GM19372 (cell line): ENCODE measurements around the gene BIVM.
"Not testable (repeated sequence)": the region's sequence is repeated elsewhere in the genome, so short reads cannot be mapped to it uniquely, and the experiment has no call there.

Experiments
- ATAC-seq: cut with Tn5 transposase; IDR thresholded peaks from one replicate; pipeline ENCODE4 v1.9.1; 2021; ENCODE audit warnings: mild to moderate bottlenecking, low read depth, moderate library complexity; ENCODE audit not compliant: unreplicated experiment

The BIVM gene

GRCh38 chr13:102798581-102799425 is at the start of gene BIVM, which contains the start of gene POGLUT2:
TSS of gene BIVM (plus strand) at chr13:102799119. CDS start at chr13:102807268, 8,149 bp downstream.
TSS of gene POGLUT2 (minus strand) at chr13:102798976. CDS start at chr13:102798670, 306 bp downstream.
- ATAC-seq = peak; percentile 70

- no peak for ATAC-seq
Observed at GRCh38 chr13:102751886-102752285, 47.0 kb upstream of the BIVM start.

- ATAC-seq = no peak
Observed at GRCh38 chr13:102757006-102757405, 41.9 kb upstream of the BIVM start.

- no peak for ATAC-seq
Observed at GRCh38 chr13:102758842-102759241, 40.1 kb upstream of the BIVM start.

- no peak for ATAC-seq
Observed at GRCh38 chr13:102761071-102761470, 37.8 kb upstream of the BIVM start.

GRCh38 chr13:102763741-102764140 is 35.2 kb upstream of the BIVM start:
- no peak for ATAC-seq

GRCh38 chr13:102768909-102769308 is 30.0 kb upstream of the BIVM start:
- ATAC-seq = no peak

- no peak for ATAC-seq
Observed at GRCh38 chr13:102769679-102770078, 29.2 kb upstream of the BIVM start.

- ATAC-seq = no peak
Observed at GRCh38 chr13:102770435-102770834, 28.5 kb upstream of the BIVM start.

GRCh38 chr13:102771298-102772041 is 27.4 kb upstream of the BIVM start:
- no peak for ATAC-seq

GRCh38 chr13:102772042-102772425 is 26.9 kb upstream of the BIVM start:
- ATAC-seq = no peak

GRCh38 chr13:102773441-102774213 is 25.3 kb upstream of the BIVM start, which contains the start of gene TEX30:
TSS of gene TEX30 (minus strand) at chr13:102773786. CDS start at chr13:102770026, 3,760 bp downstream.
- peak; percentile 90 for ATAC-seq

GRCh38 chr13:102774214-102774568 is 24.7 kb upstream of the BIVM start:
- ATAC-seq = no peak

GRCh38 chr13:102774591-102775520 is 24.1 kb upstream of the BIVM start:
- no peak for ATAC-seq

- ATAC-seq = no peak
Observed at GRCh38 chr13:102776271-102776670, 22.6 kb upstream of the BIVM start.

GRCh38 chr13:102777736-102778135 is 21.2 kb upstream of the BIVM start:
- no peak for ATAC-seq

GRCh38 chr13:102779436-102780159 is 19.3 kb upstream of the BIVM start:
- ATAC-seq = no peak

- ATAC-seq = not testable (repeated sequence)
Observed at GRCh38 chr13:102780656-102781055, 18.3 kb upstream of the BIVM start.

- ATAC-seq = no peak
Observed at GRCh38 chr13:102781591-102781990, 17.3 kb upstream of the BIVM start.
